GM12873 (cell line): ENCODE data around the gene ARHGEF37.

Experiments used
- CTCF ChIP-seq: IDR thresholded peaks from 2 replicates; pipeline ENCODE4 v1.5.1; 2012; ENCODE audit warnings: low read depth, mild to moderate bottlenecking, moderate library complexity, low read length, control low read depth; ENCODE audit not compliant: insufficient read depth; ENCODE audit errors: missing control alignments

ARHGEF37 gene

GRCh38 chr5:149572170-149572569 lies 9.1 kb upstream of the ARHGEF37 start:
- no peak for TF ChIP-seq CTCF

- TF ChIP-seq CTCF, result no peak
Measured at GRCh38 chr5:149572576-149573231, 8.6 kb upstream of the ARHGEF37 start.

- no peak for TF ChIP-seq CTCF
Measured at GRCh38 chr5:149575131-149575530, 6.2 kb upstream of the ARHGEF37 start.

GRCh38 chr5:149576021-149576420 lies 5.3 kb upstream of the ARHGEF37 start:
- no peak for TF ChIP-seq CTCF

GRCh38 chr5:149578896-149579295 lies 2.4 kb upstream of the ARHGEF37 start:
- TF ChIP-seq CTCF, result no peak

GRCh38 chr5:149580808-149581191 lies 498 bp upstream of the ARHGEF37 start:
- no peak for TF ChIP-seq CTCF

- TF ChIP-seq CTCF, result no peak
Measured at GRCh38 chr5:149581931-149582768, 852 bp downstream of the ARHGEF37 start.
